GM12891 (cell line): ENCODE data around the gene RAB1A.

Source experiments
- POLR2AphosphoS5 ChIP-seq: IDR thresholded peaks from 2 replicates; pipeline ENCODE4 v1.6.1; 2011; ENCODE audit warnings: low read depth, low read length, control low read depth
- SPI1 ChIP-seq: IDR thresholded peaks from 2 replicates; pipeline ENCODE4 v1.6.1; 2011; ENCODE audit warnings: low read depth, low read length, control low read depth

DNA sequence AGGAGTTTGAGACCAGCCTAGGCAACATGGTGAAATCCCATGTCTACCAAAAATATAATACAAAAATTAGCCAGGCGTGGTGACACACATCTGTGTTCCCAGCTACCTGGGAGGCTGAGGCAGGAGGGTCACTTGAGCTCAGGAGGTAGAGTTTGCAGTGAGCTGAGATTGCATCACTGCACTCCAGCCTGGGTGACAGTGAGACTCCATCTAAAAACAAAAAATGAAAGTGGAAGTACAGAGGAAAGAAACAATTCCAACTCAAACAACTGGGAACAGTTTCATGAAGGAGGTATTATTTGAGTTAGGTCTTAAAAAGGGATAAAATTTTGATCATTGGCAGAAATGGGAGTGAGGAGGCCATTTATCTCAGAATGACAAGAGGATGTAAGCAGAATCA is 6.3 kb upstream of the RAB1A start:
- no peak for TF ChIP-seq SPI1
- no peak for TF ChIP-seq POLR2AphosphoS5
